T47D (cell line): Measurements from ENCODE around the gene DSE.
"Not testable (repeated sequence)": the region's sequence is repeated elsewhere in the genome, so short reads cannot be mapped to it uniquely, and the experiment has no call there.

Experiments used
- DNase-seq, 2 experiments: peaks; one replicate each; pipeline versions ENCODE4 v3.0.0 to v3.0.0-alpha.2; 2011 to 2012; ENCODE audit warnings: low read depth in 1 of 2, low spot score in 1 of 2
- JUND ChIP-seq: IDR thresholded peaks from 2 replicates; pipeline ENCODE4 v1.6.1; 2012; ENCODE audit warnings: low read depth
- in situ Hi-C: cut with HindIII; loops from 2 replicates; pipeline ENCODE4 v1.10.0; 2016; ENCODE audit warnings: low sequenced_read_pairs, low pct_unique_long_range_greater_than_20kb

The DSE gene

DNA sequence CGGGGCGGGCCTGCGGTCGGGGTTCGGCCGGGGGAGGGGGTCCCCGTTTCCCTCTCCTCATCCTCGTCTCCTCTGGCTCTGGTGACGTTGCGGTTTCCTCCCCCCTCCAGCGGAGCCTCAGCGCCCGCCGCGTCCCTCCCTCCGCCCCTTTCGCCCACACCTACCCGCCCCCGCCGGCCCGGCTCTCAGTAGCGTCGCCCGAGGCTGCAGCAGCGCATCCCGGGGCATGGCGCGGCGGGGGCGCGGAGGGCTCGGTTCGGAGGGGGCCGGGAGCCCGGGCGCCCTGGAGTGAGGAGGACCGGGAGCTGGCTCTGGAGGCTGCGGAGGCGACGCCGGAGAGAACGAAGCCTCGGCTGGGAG is at the start of gene DSE:
DSE (plus strand) TSS at position 188 of the 360 bp plus-strand sequence. CDS start 28,304 bp downstream, outside the sequence.
- DNase-seq, result peak in 1 of 2 experiments; percentile 17
- in situ Hi-C loops, result no loop called here
- TF ChIP-seq JUND, result no peak

DNA sequence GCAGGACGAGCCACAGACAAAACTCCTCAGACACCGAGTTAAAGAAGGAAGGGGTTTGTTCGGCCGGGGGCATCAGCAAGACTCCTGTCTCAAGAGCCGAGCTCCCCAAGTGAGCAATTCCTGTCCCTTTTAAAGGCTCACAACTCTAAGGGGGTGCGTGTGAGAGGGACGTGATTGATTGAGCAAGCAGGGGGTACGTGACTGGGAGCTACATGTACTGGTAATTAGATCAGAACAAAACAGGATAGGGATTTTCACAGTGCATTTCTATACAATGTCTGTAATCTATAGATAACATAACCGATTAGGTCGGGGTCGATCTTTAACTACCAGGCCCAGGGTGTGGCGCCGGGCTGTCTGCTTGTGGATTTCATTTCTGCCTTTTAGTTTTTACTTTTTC is 48.8 kb upstream of the DSE start:
- in situ Hi-C loops, DNase-seq: not testable (repeated sequence)

DNA sequence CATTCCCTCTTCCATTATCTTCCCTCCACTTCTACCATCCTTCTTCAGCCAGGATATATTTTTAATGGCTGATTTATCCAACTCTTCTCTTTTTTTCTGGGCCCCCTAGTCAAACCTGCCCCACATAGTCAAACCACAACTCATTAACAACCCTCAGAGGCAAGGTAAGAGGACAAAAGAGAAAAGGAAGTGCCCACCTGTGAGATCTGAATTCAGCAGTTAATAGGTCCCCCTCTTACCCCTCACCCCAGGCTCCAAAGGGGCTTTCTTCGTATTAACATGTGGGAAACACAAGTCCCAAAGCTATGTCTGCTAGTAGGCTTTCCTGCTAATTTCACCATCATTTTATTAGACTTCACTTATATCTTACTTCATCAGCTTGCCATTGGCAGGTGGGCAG is 46.9 kb upstream of the DSE start:
- TF ChIP-seq JUND, result no peak
- in situ Hi-C loops, result no loop called here
- no peak for DNase-seq

DNA sequence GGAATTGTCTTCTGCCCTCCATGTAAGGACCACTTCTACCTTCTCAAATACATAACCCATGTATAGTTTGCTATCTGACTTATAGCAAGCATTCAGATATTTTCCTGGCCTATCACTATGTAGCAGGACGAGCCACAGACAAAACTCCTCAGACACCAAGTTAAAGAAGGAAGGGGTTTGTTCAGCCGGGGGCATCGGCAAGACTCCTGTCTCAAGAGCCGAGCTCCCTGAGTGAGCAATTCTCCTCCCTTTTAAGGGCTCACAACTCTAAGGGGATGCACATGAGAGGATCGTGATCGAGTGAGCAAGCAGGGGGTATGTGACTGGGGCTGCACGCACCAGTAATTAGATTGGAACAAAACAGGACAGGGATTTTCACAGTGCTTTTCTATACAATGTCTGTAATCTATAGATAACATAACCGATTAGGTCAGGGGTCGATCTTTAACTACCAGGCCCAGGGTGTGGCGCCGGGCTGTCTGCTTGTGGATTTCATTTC is 45.1 kb upstream of the DSE start:
- DNase-seq, in situ Hi-C loops: not testable (repeated sequence)

DNA sequence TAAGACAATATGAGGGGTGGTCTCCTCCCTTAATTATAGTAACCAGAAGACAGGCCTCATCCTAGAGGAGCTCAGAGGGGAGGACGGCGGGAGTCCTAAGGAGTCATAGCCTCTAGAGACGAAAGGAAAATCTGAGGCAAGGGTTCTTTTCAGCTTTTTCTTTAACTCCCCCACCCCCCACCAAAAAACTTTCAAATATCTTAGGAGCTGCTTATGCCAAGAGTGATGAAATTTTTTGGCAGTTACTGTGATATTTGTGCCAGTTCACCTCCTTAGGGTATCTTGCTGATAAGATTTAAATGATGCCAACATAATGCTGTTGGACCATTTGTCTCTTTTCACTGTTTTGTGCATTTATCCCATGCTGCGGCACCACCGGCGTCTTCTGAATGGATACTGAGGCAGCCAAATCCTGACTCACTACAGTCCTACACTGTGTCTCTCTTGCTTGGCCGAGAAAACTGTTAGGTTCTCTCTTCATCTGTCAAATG is 44.5 kb upstream of the DSE start:
- in situ Hi-C loops, result no loop called here
- TF ChIP-seq JUND, result no peak
- no peak for DNase-seq

DNA sequence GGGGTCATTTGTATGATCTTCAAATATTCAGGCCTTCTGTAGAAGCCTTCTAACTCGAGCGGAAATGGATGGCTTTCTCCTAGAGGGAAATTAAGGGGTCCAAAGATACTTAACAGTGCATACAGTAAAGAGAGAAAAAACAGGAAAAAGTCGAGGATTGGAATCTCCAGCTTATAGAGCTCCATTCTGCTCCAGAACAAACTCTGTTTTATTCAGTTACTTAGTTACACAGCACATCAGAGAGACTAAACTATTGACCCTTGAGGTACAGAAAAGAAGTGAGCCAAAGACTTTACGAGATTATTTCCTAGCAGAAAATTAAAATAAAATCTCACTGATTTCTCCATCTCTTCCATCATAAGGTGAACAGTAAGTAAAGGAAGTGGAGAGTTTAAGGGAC is 43.8 kb upstream of the DSE start:
- in situ Hi-C loops, result no loop called here
- no peak for DNase-seq
- no peak for TF ChIP-seq JUND

DNA sequence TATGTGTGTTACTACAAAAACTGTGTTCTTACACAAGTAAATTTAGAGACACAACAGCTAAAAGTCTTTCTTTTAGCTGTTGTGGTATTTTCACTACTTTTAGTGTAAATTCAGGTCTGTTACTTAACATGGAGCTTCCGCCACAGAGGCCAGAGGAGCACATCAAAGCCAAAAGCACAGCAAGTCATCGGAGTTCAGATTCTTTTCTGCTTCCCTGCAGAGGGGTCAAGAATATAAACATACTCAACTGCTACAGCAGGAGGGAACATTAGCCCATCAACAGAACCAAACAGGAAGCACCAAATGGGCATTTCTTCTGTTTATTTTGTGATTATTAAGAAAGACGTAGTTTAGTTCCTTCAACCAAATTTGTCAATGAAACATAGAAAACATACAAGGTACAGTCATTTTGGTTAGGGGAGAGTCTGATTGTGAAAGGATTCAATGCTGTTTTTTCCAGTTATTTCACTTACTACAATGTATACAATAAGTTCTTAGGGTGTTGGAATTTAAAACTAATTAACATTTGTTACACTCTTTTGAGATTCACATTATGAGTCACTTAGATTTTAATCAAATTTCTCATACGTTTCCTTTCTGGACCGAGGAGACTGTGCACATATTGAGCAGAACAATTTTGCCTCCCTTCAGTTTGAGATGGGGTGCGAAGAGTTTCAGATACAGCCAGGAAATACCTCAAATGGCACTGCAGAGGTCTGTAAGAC is 42.8 kb upstream of the DSE start:
- no peak for DNase-seq
- TF ChIP-seq JUND, result no peak
- in situ Hi-C loops, result no loop called here

DNA sequence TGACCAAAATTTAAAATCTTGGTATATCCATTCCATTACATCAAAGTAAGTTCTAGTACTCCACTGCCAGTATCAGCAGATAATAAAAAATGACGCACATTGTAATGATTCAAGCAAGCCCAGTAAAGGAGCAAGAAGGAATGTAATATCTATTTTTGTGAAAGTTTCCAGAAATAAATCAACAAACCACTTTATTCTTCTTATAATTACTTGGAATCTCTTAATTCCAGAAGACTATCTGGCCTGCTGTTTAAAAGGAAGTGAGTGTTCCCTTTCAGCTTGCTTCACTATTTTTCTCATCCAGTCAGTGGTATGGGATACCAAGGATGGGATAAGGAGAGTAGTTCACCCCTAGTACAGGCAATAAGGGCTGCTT is 42.2 kb upstream of the DSE start:
- no peak for TF ChIP-seq JUND
- DNase-seq, result no peak
- in situ Hi-C loops, result no loop called here

DNA sequence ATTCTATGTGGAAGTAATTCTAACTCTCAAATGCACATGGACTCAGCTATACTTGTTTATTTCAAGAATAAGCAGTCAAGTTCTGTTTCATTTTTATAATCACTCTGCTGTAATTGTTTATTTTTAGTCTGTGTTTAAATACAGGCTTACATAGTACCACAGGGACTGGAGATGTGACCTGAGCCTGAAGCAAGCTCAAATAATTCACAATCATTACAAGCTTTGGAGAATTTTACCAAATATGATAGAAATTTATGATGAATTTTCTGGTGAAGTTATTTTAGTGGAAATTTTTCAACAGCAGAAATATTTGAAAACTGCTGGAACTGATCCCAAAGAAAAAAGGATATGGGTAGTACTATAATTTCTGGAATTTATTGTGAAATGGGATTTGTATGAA is 41.6 kb upstream of the DSE start:
- no peak for DNase-seq
- in situ Hi-C loops, result no loop called here
- TF ChIP-seq JUND, result no peak

DNA sequence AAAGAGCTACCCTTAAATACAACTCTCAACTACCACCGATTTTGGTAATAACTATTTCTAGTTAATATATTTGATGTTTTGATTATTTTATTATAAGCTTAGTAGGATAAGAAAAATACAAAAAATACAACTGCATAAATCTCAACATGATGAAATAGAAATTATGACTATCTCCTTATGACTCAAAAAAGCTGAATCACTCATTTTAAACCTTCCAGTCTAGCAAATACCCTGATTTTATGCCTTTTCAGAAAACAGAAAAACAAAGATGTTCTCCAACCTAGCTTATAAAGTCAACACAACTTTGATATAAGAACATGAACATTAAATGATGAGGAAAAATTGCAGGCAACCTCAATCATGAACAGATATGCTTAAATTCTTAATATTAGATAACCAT is 40.2 kb upstream of the DSE start:
- no peak for TF ChIP-seq JUND
- DNase-seq, result no peak
- in situ Hi-C loops, result no loop called here

DNA sequence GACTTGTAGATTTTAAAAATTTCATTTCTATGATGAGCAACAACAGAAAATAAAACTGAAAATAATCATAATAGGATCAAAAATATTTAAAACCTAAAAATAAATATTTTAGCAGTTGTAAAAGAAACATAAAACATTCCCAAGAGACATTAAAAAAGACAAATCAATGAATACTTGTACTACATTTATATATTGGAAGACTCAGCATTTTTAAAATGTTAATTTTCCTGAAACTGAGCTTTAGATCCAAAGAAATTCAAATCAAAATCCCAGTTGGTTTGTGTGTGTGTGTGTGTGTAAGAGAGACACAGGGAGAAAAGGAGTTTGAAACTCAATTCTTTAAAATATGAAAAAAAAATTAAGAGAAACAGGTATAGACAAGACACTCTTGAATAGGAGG is 38.7 kb upstream of the DSE start:
- in situ Hi-C loops, result no loop called here
- no peak for TF ChIP-seq JUND
- DNase-seq, result no peak

DNA sequence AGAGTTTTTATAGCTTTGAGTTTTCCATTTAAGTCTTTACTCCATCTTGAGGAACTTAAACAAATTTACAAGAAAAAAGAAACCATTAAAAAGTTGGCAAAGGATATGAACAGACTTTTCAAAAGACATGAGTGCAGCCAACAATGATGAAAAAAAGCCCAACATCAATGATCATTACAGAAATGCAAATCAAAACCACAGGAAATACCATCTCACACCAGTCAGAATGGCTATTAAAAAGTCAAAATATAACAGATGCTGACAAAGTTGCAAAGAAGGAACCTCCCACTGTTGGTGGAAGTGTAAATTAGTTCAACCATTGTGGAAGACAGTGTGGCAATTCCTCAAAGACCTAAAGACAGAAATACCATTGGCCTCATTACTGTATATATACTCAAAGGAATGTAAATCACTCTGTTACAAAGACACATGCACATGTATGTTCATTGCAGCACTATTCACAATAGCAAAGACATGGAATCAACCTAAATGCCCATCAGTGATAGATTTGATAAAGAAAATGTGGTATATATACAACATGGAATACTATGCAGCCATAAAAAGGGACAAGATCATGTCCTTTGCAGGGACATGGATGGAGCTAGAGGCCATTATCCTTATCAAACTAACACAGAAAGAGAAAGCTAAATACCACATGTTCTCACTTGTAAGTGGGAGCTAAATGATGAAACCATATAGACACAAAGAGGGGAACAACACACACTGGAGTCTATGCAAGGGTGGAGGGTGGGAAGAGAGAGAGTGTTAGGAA is 35.9 kb upstream of the DSE start:
- in situ Hi-C loops, DNase-seq: not testable (repeated sequence)

DNA sequence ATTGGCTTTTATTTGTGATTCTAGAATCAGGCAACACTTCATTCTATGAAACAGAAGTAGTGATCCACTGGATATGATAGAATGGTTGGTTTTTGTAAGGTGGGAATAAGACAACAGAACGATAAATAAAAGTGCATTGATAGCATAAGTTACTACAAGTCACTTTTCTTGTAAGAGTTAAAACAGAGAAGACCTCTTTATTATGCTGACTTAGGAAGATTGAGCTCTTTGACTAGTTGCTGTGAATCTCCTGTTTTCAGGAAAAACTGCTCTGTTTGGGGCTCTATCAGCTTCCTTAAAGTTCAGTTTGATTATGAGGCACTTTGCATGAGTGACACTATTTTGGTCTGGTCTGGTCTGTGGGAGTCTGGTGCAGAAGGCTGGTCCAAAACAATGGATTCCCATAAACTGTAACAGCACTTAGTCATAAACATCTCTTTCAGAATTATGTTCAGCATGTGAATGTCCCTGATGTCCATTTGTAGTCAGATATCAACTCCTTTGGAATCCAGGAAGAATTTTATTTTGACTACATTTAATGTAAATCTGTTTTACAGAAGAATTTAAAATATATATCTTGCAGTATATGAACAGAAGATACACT is 35.0 kb upstream of the DSE start:
- in situ Hi-C loops, result no loop called here
- no peak for DNase-seq
- TF ChIP-seq JUND, result no peak
